HepG2 (cell line): ENCODE measurements around the gene PTS.

Experiments used
- CTCF ChIP-seq: sonication (generic); formaldehyde crosslinking; IDR thresholded peaks from 2 replicates; pipeline ENCODE4 v1.5.0; 2020; ENCODE audit warnings: mild to moderate bottlenecking, missing genetic modification reagents, moderate library complexity
- ELF1 ChIP-seq: sonication (generic); formaldehyde crosslinking; IDR thresholded peaks from 2 replicates; pipeline ENCODE4 v1.4.0; 2020; ENCODE audit warnings: missing genetic modification reagents
- EZH2 ChIP-seq: conservative IDR thresholded peaks from 2 replicates; pipeline ENCODE4 v1.6.1; 2012; ENCODE audit warnings: mild to moderate bottlenecking, low read depth, low read length, moderate library complexity
- FOXJ3 ChIP-seq: sonication (generic); formaldehyde crosslinking; IDR thresholded peaks from 2 replicates; pipeline ENCODE4 v1.4.0; 2020; ENCODE audit warnings: missing genetic modification reagents, mild to moderate bottlenecking, borderline replicate concordance
- HDAC2 ChIP-seq: sonication (generic); formaldehyde crosslinking; IDR thresholded peaks from 2 replicates; pipeline ENCODE4 v1.4.0; 2020; ENCODE audit warnings: missing genetic modification reagents
- SIN3A ChIP-seq: IDR thresholded peaks from 2 replicates; pipeline ENCODE4 v1.6.1; 2011; ENCODE audit warnings: low read depth, mild to moderate bottlenecking, control low read depth, low read length, borderline replicate concordance
- YY1 ChIP-seq: IDR thresholded peaks from 2 replicates; pipeline ENCODE4 v1.6.1; 2011; ENCODE audit warnings: low read length, low read depth, moderate library complexity, mild to moderate bottlenecking; ENCODE audit not compliant: insufficient read depth, insufficient replicate concordance
- ZBTB42 ChIP-seq: sonication (generic); formaldehyde crosslinking; IDR thresholded peaks from 2 replicates; pipeline ENCODE4 v1.5.0; 2020; ENCODE audit warnings: mild to moderate bottlenecking, missing genetic modification reagents
- ZMAT5 ChIP-seq: sonication (generic); formaldehyde crosslinking; IDR thresholded peaks from 2 replicates; pipeline ENCODE4 v1.5.0; 2020; ENCODE audit warnings: mild to moderate bottlenecking, low read depth, missing genetic modification reagents, borderline replicate concordance
- ZMYM3 ChIP-seq: sonication (generic); formaldehyde crosslinking; IDR thresholded peaks from 2 replicates; pipeline ENCODE4 v1.5.1; 2020; ENCODE audit warnings: mild to moderate bottlenecking, missing genetic modification reagents
- ZNF235 ChIP-seq: sonication (generic); formaldehyde crosslinking; IDR thresholded peaks from 2 replicates; pipeline ENCODE4 v1.8.1; 2023; ENCODE audit warnings: mild to moderate bottlenecking, missing genetic modification reagents, borderline replicate concordance

GRCh38 chr11:112228706-112229105 is 2.5 kb downstream of the PTS start:
- TF ChIP-seq CTCF (CRISPR knock-in tag) (no peak), SIN3A (no peak), ZBTB42 (CRISPR knock-in tag) (no peak), ELF1 (no peak), EZH2 (no peak), FOXJ3 (CRISPR knock-in tag) (no peak), ZMAT5 (CRISPR knock-in tag) (no peak), YY1 (no peak), HDAC2 (CRISPR knock-in tag) (no peak), ZMYM3 (CRISPR knock-in tag) (no peak), ZNF235 (CRISPR knock-in tag) (no peak)
